ENCODE data around the gene C19orf25.

The C19orf25 gene

GRCh38 chr19:1474765-1475351 is 4.2 kb downstream of the C19orf25 start:
- no peak for DNase-seq

DNA sequence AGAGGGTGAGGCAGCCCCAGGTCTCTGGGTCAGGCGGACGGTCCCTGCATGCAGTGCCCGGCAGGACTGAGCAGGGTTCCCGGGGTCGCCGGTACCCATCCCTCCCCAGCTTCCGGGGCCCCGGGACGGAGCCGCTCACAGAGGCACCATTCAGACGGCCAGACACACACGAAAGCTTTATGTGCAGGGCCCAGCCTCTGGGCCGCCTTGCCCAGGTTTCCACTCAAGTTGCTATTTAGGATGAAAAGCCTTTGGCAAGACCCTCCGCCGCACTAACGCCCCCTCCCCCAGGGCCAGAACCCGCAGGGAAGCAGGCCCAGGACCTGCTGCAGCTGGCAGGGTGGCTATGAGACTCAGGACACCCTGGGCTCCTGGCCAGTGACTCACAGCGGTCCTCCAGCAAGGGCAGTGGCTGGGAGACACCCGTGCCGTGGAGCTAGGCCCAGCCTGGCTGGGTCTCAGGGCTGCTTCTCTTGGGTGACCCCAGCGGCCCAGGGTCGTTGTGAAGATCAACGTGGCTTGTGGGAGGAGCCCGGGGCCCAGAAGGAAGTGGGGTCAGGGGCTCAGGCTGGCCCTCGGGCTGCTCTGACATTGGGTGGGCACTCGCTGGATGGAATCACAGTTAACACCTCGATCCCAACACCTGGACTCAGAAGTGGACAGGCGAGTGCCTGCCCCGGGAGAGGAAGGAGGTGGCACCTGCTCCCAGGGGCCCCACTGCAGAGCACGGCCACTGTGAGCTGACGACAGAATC is 4.8 kb downstream of the C19orf25 start:
- no peak for DNase-seq

DNA sequence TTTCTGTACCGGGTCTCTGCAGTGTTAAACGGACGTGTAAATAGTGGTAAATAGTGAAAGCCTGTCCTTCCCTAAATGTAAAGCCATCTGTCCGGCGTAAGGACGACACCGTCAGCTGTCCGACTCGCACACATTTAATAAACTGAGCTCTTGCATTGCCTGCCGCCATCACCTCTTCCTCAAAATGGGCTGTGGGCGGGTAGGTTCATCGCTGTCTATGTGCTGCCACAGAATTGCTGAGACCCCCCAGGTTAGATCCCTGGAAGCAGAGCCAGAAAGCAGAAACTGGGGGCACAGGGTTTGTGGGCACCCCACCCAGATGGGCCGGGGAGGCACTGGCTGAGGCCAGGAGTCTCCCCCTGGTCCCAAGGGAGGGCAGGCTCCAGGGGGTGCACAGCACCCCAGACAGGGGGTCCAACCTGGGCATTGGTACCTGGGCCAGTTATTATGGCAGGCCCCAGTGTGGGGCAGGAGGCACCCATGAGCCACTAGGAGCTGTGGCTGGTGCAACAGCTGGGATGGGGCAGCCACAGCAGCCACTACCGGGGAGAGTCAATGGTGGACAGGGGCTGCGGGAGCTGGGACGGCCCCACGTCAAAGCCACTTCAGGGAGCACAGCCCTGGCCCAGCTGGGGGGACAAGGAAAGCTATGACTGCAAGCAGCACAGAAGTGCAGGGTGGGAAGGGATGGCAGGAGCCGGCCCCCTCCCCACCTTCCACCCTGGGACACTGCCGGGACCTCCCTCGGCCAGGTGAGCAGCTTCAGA is 5.7 kb downstream of the C19orf25 start:
- no peak for DNase-seq

GRCh38 chr19:1472231-1473084 is 6.6 kb downstream of the C19orf25 start:
- DNase-seq = no peak

- no peak for DNase-seq
These were observed 7.4 kb downstream of the C19orf25 start for GRCh38 chr19:1471515-1472160.

DNA sequence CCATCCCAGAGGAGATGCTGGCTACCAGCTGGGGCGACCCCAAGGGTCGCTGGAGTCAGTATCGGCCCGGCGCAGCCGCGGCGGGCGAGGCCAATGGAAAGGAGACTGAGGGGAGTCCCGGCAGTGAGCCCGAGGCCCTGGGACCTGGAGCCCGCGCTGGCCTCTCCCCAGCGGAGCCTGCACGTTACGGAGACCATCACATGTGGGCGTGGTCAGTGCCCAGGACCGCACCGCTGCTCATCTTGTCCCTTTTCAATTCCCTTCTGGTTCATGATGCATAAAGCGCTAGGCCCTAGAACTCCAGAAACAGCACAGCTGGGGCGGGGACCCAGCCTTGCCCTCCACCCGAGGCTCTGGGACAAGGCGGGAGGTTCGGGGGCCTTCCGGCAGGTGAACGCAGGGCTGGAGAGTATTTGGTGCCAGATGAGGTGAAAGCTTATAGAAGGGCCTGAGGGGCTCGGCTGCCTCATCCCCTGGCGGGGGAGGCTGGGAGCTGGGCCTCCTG is 8.0 kb downstream of the C19orf25 start:
- DNase-seq = no peak

DNA sequence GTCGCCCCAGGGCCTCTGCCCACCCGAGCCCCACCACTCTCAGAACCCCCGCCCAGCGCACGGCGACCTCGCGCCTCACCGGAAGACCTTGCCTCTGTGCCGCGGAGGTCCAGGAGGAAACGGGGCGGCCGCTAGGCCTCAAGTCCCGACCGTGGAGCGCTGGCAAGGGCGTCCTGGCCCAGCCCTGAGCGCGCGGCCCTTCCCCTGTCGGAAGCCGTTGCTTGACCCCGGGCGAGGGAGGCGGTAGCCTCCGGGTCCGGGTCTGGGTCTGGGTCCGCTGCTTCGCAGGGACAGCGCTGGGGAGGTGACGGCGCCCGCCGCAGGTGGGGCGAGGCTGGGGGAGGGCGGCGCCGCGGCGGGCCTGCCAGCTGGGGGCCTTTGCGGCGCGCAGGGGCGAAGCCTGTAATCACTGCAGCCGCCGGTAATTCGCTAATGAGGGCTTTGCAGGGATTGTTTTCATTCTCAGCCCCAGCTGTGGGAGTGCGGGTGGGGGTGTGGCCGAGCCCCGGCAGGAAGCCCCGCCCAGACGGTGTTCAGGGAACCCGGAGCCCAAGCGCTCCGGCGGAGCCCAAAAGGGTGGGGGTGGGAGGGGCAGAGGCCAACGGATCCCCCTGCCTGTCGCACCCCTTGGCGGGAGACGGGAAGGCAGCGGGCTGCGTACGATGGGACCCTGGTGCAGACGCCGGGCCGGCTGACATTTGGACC is 8.6 kb downstream of the C19orf25 start:
- DNase-seq = peak; percentile 18

GRCh38 chr19:1470055-1470304 is 9.0 kb downstream of the C19orf25 start:
- DNase-seq = no peak

GRCh38 chr19:1469255-1470054 is 9.6 kb downstream of the C19orf25 start:
- DNase-seq = no peak

- peak; percentile 25 for DNase-seq
These were observed 10.2 kb downstream of the C19orf25 start for GRCh38 chr19:1468821-1469254.

GRCh38 chr19:1468274-1468820 is 10.7 kb downstream of the C19orf25 start:
- DNase-seq = no peak

GRCh38 chr19:1467490-1468273 is 11.3 kb downstream of the C19orf25 start:
- no peak for DNase-seq

GRCh38 chr19:1467215-1467489 is 11.9 kb downstream of the C19orf25 start:
- no peak for DNase-seq

- DNase-seq = no peak
These were observed 12.4 kb downstream of the C19orf25 start for GRCh38 chr19:1466461-1467214.

- no peak for DNase-seq
These were observed 13.0 kb downstream of the C19orf25 start for GRCh38 chr19:1466018-1466460.

- DNase-seq = peak; percentile 40
These were observed 13.6 kb downstream of the C19orf25 start for GRCh38 chr19:1465191-1466016.

- no peak for DNase-seq
These were observed 17.2 kb downstream of the C19orf25 start for GRCh38 chr19:1461862-1462261.

Measured in fibroblast of skin of right quadriceps (primary cell).